Left lung (tissue), 10 donors: ENCODE data around the gene MCC. TPM values are rescaled to one million over a fixed set of nuclear protein-coding genes. Genes with fewer than 3 reads are reported as not detected.

ENCODE experiments used
- ATAC-seq: fragments of 200-7000 bp; cut with Tn5 transposase; one replicate; pipeline ENCODE4 v1.9.1; 2020; ENCODE audit warnings: moderate library complexity
- DNase-seq, 4 donors: peaks; one replicate each; pipeline ENCODE4 v3.0.0-alpha.2; 2013 to 2020
- H3K27ac ChIP-seq, 2 donors: fragments of 200-600 bp; sonication (generic) in 1 of 2; one replicate each; pipeline versions ENCODE4 v1.5.0 to v1.8.0; 2020 to 2021
- H3K27me3 ChIP-seq, 2 donors: fragments of 200-600 bp; sonication (generic) in 1 of 2; one replicate each; pipeline versions ENCODE4 v1.5.0 to v1.8.0; 2020 to 2021
- H3K36me3 ChIP-seq, 2 donors: fragments of 200-600 bp; sonication (generic) in 1 of 2; one replicate each; pipeline versions ENCODE4 v1.5.0 to v1.8.0; 2020 to 2021
- H3K4me1 ChIP-seq, 2 donors: fragments of 200-600 bp; one replicate each; pipeline ENCODE4 v1.8.0; 2021
- H3K4me3 ChIP-seq, 2 donors: fragments of 200-600 bp; sonication (generic) in 1 of 2; one replicate each; pipeline versions ENCODE4 v1.5.0 to v1.8.0; 2020 to 2021; ENCODE audit warnings: mild to moderate bottlenecking in 1 of 2
- H3K9me3 ChIP-seq, 2 donors: fragments of 200-600 bp; sonication (generic) in 1 of 2; one replicate each; pipeline versions ENCODE4 v1.5.0 to v1.8.0; 2020 to 2021
- intact Hi-C, 2 donors: fragments of 100-400 bp; cut with DNase I; formaldehyde crosslinking; loops; one replicate each; pipeline versions ENCODE4 v1.11.2 to v1.14.2; 2022
- polyA plus RNA-seq, 6 donors: library from polyadenylated mRNA; unstranded; fragments of 120-200 nt; gene quantifications; one replicate each; pipeline ENCODE4 v1.2.1, GENCODE V29; 2013; ENCODE audit not compliant: insufficient read length in 6 of 6
- total RNA-seq, 2 donors: library from RNA; stranded (reverse); fragmentation: NEBNext Ultra II Directional; extraction: Animal tissue kit (Norgen Biotek cat#: 25700); gene quantifications; one replicate each; pipeline ENCODE4 v1.2.1, GENCODE V29; 2021
- TF ChIP-seq, protein P1 (sequence below), 2 donors: fragments of 200-600 bp; sonication (generic) in 1 of 2; IDR thresholded peaks; one replicate each; pipeline versions ENCODE4 v1.5.0 to v1.8.0; 2021; ENCODE audit warnings: antibody characterized with exemption in 2 of 2
- donor health status: DM: no; HTN: yes; CAD: no.
- donor health status: DM: no; HTN: no; CAD: no.

The MCC gene
- total and polyA plus RNA-seq, 8 donors, result 12.5 to 18.4 (median 16.1) TPM

DNA sequence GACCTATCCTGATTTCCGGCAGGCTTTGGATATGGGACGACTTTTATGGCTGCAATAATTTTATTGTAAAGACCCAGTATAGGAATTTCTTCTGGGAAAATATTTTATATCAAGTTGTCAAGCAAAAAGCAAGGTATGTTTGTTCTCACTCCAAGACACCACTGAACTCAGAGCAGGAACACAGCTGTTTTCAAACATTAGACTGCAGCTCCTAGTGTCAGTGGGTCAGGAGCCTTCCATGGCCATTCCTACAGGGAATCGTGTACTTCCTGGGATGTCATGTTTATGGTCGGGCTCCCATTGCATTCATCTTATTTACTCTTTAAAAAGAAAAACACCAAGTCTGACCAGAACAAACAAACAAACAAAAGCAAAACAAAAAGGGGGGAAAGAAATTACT is 278.8 kb downstream of the MCC start:
- intact Hi-C loops, result no loop called here
- no peak for DNase-seq

DNA sequence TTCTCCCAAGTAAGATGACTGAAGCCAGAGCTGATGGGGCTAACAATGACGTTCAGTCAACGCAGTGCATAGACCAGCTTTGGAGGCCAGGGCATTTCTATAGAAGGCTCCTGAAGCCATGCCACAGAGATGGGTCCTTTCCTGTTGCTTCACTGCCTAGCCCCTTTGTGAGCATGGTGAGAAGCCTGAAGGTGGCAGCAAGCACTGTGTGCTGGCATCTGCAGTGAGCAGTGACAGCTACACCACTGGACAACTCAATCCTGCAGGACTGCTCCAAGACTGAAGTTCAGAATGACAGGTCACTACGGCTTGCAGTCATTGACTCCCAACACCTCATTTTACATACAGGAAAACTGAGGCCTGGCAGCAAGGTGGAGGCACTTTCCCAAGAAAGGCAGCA is 282.4 kb downstream of the MCC start:
- intact Hi-C loops, result no loop called here
- no peaks in the 10 kb centered on the region for H3K9me3 ChIP-seq
- TF ChIP-seq, protein P1, sequence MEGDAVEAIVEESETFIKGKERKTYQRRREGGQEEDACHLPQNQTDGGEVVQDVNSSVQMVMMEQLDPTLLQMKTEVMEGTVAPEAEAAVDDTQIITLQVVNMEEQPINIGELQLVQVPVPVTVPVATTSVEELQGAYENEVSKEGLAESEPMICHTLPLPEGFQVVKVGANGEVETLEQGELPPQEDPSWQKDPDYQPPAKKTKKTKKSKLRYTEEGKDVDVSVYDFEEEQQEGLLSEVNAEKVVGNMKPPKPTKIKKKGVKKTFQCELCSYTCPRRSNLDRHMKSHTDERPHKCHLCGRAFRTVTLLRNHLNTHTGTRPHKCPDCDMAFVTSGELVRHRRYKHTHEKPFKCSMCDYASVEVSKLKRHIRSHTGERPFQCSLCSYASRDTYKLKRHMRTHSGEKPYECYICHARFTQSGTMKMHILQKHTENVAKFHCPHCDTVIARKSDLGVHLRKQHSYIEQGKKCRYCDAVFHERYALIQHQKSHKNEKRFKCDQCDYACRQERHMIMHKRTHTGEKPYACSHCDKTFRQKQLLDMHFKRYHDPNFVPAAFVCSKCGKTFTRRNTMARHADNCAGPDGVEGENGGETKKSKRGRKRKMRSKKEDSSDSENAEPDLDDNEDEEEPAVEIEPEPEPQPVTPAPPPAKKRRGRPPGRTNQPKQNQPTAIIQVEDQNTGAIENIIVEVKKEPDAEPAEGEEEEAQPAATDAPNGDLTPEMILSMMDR (IDR thresholded peaks at IDR 0.05), result no peak
- no peaks in the 10 kb centered on the region for H3K4me1 ChIP-seq
- no peak for DNase-seq
- H3K4me3 ChIP-seq, result no peak overlapping the region
- H3K27ac ChIP-seq, result no peak overlapping the region
- H3K36me3 ChIP-seq, result no peaks in the 10 kb centered on the region
- no peaks in the 10 kb centered on the region for H3K27me3 ChIP-seq
- no peak for ATAC-seq

More for the DNA sequence above, 278.8 kb downstream of the MCC start:
- no peak for ATAC-seq
- Histone ChIP-seq H3K27ac (no peak overlapping the region), H3K27me3 (no peaks in the 10 kb centered on the region), H3K9me3 (no peaks in the 10 kb centered on the region), H3K4me1 (no peaks in the 10 kb centered on the region), H3K4me3 (no peak overlapping the region), H3K36me3 (no peaks in the 10 kb centered on the region)
- TF ChIP-seq, protein P1 (IDR thresholded peaks at IDR 0.05), result no peak

DNA sequence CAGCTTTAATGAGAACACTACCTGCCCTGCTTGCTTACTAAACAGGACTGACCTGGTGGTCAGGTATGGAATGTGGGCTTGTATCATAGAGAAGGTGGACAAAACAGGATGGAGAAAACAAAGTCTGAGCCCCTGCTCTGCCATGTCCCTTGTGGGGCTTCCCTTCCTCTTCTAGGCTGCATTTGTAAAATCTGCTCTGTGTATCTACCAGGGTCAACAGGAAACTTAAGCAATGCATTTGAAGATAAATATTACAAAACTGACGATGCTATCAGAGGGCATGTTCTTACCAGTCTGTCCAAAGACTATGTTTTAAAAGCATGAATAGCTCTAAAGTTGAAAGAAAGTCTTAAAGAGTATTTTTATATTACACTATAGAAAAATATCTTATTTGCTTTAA is 282.9 kb downstream of the MCC start:
- no peaks in the 10 kb centered on the region for H3K36me3 ChIP-seq
- intact Hi-C loops, result no loop called here
- TF ChIP-seq, protein P1 (IDR thresholded peaks at IDR 0.05), result no peak

DNA sequence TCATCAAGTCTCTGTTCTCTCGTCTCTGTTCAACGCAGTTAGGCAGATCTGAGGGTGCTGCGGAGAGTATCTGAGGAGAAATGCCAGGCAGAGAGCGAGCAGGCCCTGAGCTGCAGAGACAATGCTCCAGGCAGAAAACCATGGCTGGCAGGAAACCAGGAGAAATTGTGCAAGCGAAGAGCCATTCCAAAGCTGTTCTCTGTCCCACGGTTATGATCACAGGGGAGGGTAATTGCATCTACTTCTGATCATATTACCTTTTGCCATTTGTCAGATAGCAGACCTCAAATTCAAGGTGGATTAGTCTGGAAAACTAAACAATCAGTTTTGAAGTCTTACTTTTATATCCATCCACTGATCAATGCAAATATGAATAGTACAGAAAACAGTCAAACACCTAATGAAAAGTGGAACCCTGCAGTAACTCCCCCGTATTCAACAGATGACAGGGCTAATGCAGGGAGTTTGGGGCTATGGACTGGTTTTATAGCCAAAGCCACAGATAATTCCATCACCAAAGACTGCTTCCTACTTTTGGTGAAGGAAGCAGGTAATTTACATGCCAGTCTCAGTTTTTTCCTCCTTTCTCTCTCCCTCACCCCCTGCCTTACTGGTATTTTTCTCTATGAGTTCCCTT is 283.6 kb downstream of the MCC start:
- ATAC-seq, result peak; percentile 40

More for the DNA sequence above, 282.9 kb downstream of the MCC start:
- DNase-seq, result no peak
- Histone ChIP-seq H3K4me3 (no peak overlapping the region), H3K27ac (no peak overlapping the region), H3K9me3 (no peaks in the 10 kb centered on the region), H3K4me1 (no peaks in the 10 kb centered on the region), H3K27me3 (no peaks in the 10 kb centered on the region)
- ATAC-seq, result no peak

DNA sequence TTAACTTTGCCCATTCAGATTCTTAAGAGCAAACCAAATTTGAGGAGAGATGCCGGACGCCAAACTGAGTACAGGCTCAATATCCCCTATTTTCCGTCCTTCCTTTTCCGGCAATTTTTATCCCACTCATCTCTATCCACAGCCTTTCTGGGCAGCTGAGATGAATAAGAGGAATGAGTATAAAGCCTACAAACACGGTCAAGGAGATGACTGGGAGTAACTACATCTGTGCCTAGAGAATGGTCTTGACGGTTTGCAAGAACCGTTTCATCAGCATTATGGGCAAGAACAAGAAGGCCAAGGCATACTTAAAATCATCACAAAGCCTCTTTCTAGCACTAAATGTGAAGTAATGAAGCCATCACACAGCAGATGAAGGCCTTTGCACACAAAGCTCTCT is 284.3 kb downstream of the MCC start:
- no peak overlapping the region for H3K27ac ChIP-seq
- no peak for DNase-seq
- no peaks in the 10 kb centered on the region for H3K4me1 ChIP-seq
- no peak for ATAC-seq
- no peaks in the 10 kb centered on the region for H3K27me3 ChIP-seq
- intact Hi-C loops, result no loop called here
- TF ChIP-seq, protein P1 (IDR thresholded peaks at IDR 0.05), result no peak
- no peaks in the 10 kb centered on the region for H3K9me3 ChIP-seq
- no peak overlapping the region for H3K4me3 ChIP-seq
- H3K36me3 ChIP-seq, result no peaks in the 10 kb centered on the region

More for the DNA sequence above, 283.6 kb downstream of the MCC start:
- H3K36me3 ChIP-seq, result no peaks in the 10 kb centered on the region
- no peaks in the 10 kb centered on the region for H3K27me3 ChIP-seq
- H3K27ac ChIP-seq, result no peak overlapping the region
- peak in 1 of 4 donors; percentile 63 for DNase-seq
- intact Hi-C loops, result no loop called here
- TF ChIP-seq, protein P1 (IDR thresholded peaks at IDR 0.05), result no peak
- H3K4me1 ChIP-seq, result no peaks in the 10 kb centered on the region
- H3K4me3 ChIP-seq, result no peak overlapping the region
- H3K9me3 ChIP-seq, result no peaks in the 10 kb centered on the region
